GM19455 (cell line): ENCODE results near the gene FAM3D.
A peak's percentile ranks its signal among the peaks of the same experiment; 100 is the strongest.

ENCODE experiments used
- ATAC-seq: cut with Tn5 transposase; IDR thresholded peaks from one replicate; pipeline ENCODE4 v1.9.1; 2021; ENCODE audit not compliant: unreplicated experiment

FAM3D gene

DNA sequence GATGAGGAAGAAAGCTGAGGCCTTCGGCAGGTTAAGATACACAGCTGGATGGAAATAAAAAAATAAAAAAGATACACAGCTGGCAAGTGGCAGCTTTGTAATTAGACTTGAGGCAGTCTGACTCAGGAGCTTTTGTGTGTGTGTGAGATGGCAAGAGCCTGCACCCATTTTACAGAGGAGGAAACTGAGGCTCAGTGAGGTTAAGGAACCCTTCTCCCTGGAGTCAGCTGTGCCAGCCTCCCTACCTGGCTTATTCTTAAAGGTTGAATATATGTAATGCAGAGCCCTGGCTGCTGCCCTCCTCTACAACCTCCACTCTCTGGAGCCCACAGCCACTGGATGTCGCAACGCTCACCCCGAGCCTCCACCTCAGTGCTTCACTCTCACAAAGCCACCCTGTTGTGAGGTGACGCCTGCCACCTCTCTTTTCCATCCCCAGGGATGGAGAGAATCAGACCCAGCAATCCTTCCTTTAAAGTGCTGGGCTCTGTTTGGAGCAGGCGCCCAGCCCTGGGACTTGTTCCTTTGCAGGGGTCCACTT lies 68.7 kb downstream of the FAM3D start:
- ATAC-seq, result no peak

DNA sequence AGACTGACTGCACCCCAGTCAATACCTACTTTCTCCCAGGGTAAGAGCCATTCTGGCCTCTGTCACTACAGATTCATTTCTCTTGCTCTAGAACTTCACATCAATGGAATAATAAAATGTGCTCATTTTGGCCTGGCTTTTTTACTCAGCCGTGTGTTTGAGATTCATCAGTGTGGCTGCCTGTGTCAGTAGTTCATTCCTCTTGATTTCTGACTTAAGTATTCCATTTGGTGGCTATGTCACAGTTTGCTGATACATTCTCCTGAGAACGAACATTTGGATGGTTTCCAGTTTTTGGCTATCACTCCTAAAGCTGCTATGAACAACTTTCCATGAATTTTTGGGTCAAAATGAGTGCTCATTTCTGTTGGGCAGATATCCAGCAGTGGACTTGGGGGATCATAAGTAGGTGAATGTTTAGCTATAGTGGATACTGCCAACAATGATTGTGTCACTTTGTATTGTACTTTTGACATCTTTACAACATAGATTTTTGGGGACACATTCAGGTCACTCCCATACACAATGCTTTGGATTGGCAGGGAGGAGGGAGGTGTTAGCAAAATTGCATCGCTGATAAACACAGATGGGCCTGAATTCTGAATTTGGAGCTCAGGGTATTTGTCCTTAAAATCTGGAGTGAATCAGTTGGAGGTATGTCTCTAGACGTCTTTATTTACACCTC lies 69.6 kb downstream of the FAM3D start:
- ATAC-seq, result no peak

DNA sequence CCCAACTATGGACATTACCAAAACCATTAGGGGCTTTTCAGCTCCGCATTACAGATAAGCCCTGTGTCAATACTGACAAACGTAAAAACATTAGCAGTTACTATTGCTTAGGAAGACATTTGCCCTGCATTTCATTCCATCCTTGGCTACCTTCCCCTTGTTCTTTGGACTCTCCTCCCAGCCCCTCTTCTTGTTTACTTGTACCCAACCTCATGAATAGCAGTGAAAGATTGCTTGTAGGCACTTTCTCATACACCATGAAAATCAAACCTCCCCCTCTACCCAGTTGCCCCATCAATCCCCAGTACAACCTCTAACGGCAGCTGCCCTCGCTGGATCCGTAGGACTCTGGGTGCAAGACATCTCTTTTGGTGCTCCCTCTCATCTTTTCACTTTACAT lies 72.5 kb downstream of the FAM3D start:
- ATAC-seq, result no peak

DNA sequence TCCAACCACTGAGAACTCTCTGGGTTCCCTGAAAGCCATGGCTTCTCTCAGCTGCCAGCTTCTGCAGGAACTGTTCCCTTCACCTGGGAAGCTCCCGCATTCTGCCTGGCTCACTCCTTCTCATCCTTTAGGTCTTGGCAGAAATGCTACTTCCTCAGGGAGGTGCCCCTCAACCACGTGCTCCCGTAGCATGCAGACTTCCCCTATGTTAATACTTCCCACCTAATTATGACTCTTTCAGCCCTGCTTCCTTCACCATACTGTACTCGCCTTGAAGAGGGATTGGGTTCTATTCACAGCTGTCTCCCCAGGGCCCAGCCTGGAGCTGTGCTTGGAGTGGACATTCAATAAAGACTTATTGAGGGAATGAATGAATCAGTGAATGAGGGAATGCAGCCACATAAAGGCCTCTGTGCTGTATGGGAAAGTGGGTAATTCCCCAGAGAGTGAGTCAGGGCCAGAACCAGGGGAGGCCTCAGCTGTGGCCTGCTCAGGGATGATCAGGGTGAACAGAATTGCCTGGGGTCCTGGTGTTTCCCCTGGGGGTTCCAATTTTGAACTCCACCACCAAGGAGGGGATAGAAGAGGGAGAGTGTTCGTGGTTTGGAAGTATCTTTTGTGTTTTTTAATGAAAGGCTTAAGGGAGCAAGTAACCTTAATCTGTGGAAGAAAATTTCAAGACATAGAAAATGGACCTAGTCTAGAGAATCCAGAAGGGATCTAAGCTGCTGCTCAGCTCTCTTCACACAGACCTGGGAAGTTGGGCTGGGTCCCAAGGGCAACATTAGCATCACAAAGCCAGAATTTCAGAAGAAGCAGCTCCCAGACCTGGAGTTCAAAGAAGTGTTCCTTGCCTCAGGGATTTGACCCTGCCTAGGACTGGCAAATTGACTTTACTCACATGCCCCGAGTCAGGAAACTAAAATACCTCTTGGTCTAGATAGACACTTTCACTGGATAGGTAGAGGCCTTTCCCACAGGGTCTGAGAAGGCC lies 74.8 kb downstream of the FAM3D start:
- ATAC-seq, result no peak

DNA sequence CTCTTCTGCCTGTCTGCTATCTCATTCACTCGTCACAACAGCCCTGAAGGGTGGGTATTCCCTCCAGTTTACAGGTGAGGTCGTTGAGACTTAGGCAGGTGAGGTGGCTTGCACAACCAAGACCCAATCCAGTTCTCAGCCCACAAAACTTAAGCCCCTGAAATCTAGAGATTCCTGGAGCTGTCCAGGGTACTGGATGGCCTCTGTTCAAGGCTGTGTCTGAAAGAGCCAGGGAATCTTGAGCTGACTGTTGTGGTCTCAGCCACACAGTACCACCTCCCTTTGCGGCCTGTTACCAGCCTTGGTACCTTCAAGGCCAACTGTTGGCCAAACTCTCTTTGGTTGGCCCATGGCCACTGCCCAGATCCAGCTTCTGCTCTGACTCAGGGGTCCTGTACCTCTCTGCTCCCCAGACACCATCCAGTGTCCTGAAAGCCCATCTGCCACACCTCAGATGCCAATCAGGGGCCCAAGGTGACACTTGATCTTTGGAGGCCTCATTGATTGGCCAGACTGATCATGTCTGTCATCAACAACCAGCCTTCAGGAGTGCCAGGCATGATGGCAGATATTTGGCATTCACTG lies 78.5 kb downstream of the FAM3D start:
- ATAC-seq, result no peak

DNA sequence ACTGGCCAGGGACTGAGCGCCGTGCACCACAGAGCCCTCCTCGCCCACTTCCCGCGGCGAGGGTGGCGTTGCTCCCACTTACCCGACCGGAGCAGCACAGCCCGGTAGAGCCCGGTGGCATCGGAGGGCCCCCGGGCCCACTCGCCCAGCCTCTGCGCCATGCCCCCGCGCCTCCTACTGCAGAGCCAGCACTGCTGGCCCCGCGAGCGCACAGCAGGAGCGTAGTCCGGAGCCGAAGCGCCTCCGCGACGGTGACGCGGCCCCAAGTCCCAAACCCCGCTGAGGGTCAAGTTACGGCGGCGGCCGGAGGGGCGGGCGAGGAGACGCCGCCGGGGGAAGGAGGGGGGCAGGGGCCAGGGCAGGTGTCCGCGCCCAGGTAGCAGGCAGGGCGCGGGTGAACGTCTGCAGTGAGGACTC lies 79.8 kb downstream of the FAM3D start:
- no peak for ATAC-seq

DNA sequence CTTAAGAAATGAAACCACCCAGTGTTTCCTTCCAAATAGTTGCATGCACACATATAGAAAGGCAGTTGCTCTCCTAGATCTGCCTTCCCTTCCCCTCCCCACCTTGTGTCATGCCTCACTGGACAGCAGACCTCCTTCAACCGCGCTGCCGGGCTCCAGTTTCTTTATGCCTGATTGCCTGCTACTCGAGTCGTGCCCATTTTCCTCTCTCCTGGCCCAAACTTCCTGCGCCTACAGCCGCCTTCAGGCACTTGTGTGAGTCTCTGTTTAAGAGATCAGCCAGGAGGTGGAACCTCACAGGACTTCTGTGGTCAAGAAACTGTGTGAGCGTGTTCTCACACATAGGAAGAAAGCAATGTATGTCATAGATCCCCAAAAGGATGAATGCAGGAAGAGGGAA lies 80.6 kb downstream of the FAM3D start:
- no peak for ATAC-seq

DNA sequence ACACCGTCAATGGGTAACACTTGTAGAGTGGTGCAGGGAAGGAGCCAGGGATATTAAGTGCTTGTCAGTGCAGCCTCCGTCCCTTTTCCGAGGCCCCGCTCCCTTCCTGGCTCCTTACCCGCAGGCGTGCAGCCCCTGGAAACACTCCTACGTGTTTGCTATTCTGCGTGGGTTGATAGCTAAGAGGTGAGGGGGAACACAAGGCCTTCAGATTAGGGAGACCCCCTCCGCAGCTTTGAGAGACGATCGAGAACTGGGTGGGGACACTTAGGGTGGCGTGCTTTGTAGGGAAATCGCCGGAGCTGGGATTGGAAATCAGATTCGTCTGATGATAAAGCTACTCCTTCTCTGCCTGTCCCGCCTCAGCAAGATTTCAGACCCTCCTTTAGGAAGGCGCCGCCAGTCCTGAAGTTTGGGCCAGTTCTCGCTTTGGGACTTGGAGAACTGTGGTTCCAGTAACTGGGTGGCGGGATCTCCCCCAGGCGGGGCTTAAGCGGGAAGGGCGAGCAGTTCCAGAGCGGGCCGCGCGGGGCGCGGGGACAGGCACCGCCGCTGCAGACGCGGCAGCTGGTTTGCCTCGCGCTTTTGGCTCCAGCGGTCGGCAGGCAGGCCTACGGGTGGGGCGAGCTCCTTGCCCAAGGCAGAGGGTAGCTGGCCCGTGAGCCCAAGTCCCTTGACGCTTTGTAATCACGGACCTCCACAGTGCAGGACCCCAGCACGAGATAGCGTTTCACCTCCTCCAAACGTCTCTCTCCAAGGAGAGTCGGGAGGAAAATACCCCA lies 81.4 kb downstream of the FAM3D start:
- ATAC-seq, result peak; percentile 94

DNA sequence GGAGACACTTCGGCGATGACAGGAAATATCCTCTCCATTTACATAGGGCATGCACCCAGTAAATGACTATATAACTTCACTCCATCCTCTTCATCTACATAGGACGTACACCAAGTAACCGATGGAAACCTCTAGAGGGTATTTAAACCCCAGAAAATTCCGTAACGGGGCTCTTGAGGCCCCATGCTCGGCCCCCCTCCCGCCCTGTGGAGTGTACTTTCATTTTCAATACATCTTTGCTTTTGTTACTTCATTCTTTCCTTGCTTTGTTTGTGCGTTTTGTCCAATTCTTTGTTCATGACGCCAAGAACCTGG lies 81.9 kb downstream of the FAM3D start:
- peak; percentile 6 for ATAC-seq
